ENCODE results near the gene PAK1IP1.
"Not testable (repeated sequence)": the region's sequence is repeated elsewhere in the genome, so short reads cannot be mapped to it uniquely, and the experiment has no call there.

PAK1IP1 gene

GRCh38 chr6:10743515-10743914 is 48.7 kb downstream of the PAK1IP1 start:
- H3K27me3 Mint-ChIP-seq (ENCODE audit: low read depth): peaks cover 10% of the 10 kb centered on the region
- peaks cover 7% of the 10 kb centered on the region for H3K36me3 Mint-ChIP-seq (ENCODE audit: low read depth)
- no peak overlapping the region for H3K4me3 Mint-ChIP-seq
- TF ChIP-seq CTCF (IDR thresholded peaks at IDR 0.05; ENCODE audit: unreplicated experiment in 3 of 3): no peak
- no peak overlapping the region for H3K27ac Mint-ChIP-seq
- H3K4me1 Mint-ChIP-seq: peaks cover 9% of the 10 kb centered on the region
- no peaks in the 10 kb centered on the region for H3K9me3 Mint-ChIP-seq

- H3K9me3 Mint-ChIP-seq: no peaks in the 10 kb centered on the region
- no peak for TF ChIP-seq CTCF (IDR thresholded peaks at IDR 0.05; ENCODE audit: unreplicated experiment in 3 of 3)
- H3K4me1 Mint-ChIP-seq: peaks cover 24% of the 10 kb centered on the region
- peak overlapping the region in 2 of 3 experiments; percentile 0 to 3 for H3K27ac Mint-ChIP-seq
- peaks cover 7% of the 10 kb centered on the region for H3K36me3 Mint-ChIP-seq (ENCODE audit: low read depth)
- peak overlapping the region; percentile 13 to 96 (median 16) for H3K4me3 Mint-ChIP-seq
- H3K27me3 Mint-ChIP-seq (ENCODE audit: low read depth): peaks cover 10% of the 10 kb centered on the region
These were observed 50.3 kb downstream of the PAK1IP1 start for GRCh38 chr6:10745116-10745515.

- peaks cover 35% of the 10 kb centered on the region for H3K4me1 Mint-ChIP-seq
- H3K4me3 Mint-ChIP-seq: peak overlapping the region; percentile 96 to 98 (median 97)
- no peaks in the 10 kb centered on the region for H3K9me3 Mint-ChIP-seq
- TF ChIP-seq CTCF (IDR thresholded peaks at IDR 0.05; ENCODE audit: unreplicated experiment in 3 of 3): no peak
- peaks cover 10% of the 10 kb centered on the region for H3K27me3 Mint-ChIP-seq (ENCODE audit: low read depth)
- peak overlapping the region; percentile 81 to 90 (median 87) for H3K27ac Mint-ChIP-seq
- peaks cover 8% of the 10 kb centered on the region for H3K36me3 Mint-ChIP-seq (ENCODE audit: low read depth)
These were observed 52.1 kb downstream of the PAK1IP1 start for GRCh38 chr6:10746915-10747250.

GRCh38 chr6:10747251-10747972 is 52.6 kb downstream of the PAK1IP1 start, which contains the start of gene TMEM14B:
Gene TMEM14B (plus strand): TSS chr6:10747805. CDS start chr6:10749246, 1,441 bp downstream.
- no peak for TF ChIP-seq CTCF (IDR thresholded peaks at IDR 0.05; ENCODE audit: unreplicated experiment in 3 of 3)
- Mint-ChIP-seq H3K36me3 (ENCODE audit: low read depth) (peaks cover 11% of the 10 kb centered on the region), H3K27ac (peak within 1 kb of the TSS; percentile 81 to 90 (median 87)), H3K27me3 (ENCODE audit: low read depth) (peaks cover 10% of the 10 kb centered on the region), H3K9me3 (no peaks in the 10 kb centered on the region), H3K4me1 (peaks cover 35% of the 10 kb centered on the region), H3K4me3 (peak within 1 kb of the TSS; percentile 96 to 98 (median 97))

- Mint-ChIP-seq H3K27me3 (ENCODE audit: low read depth) (peaks cover 7% of the 10 kb centered on the region), H3K36me3 (ENCODE audit: low read depth) (peaks cover 27% of the 10 kb centered on the region), H3K9me3 (no peaks in the 10 kb centered on the region), H3K4me3 (peak overlapping the region; percentile 72 to 98 (median 96)), H3K27ac (peak overlapping the region; percentile 63 to 86 (median 65)), H3K4me1 (peaks cover 35% of the 10 kb centered on the region)
- no peak for TF ChIP-seq CTCF (IDR thresholded peaks at IDR 0.05; ENCODE audit: unreplicated experiment in 3 of 3)
These were observed 55.0 kb downstream of the PAK1IP1 start for GRCh38 chr6:10749734-10750133.

GRCh38 chr6:10750568-10750967 is 55.8 kb downstream of the PAK1IP1 start:
- not testable (repeated sequence) for H3K9me3 Mint-ChIP-seq; H3K27me3 Mint-ChIP-seq (ENCODE audit: low read depth)
- Mint-ChIP-seq H3K27ac (peak overlapping the region in 1 of 3 experiments; percentile 86), H3K36me3 (ENCODE audit: low read depth) (peaks cover 35% of the 10 kb centered on the region), H3K4me3 (peak overlapping the region in 2 of 3 experiments; percentile 32 to 96), H3K4me1 (peaks cover 35% of the 10 kb centered on the region)

- H3K9me3 Mint-ChIP-seq; H3K27me3 Mint-ChIP-seq (ENCODE audit: low read depth); H3K27ac Mint-ChIP-seq; H3K4me3 Mint-ChIP-seq: not testable (repeated sequence)
- peaks cover 32% of the 10 kb centered on the region for H3K4me1 Mint-ChIP-seq
- H3K36me3 Mint-ChIP-seq (ENCODE audit: low read depth): peaks cover 46% of the 10 kb centered on the region
These were observed 57.0 kb downstream of the PAK1IP1 start for GRCh38 chr6:10751757-10752156.
